ENCODE results near the gene KNG1. TPM values are rescaled to one million over a fixed set of nuclear protein-coding genes. Genes with fewer than 3 reads are reported as not detected.
"Not testable (repeated sequence)": the region's sequence is repeated elsewhere in the genome, so short reads cannot be mapped to it uniquely, and the experiment has no call there.

Gene KNG1
- total and polyA plus RNA-seq, 7 donors = 0.16 to 0.26 TPM; not detected in 5

DNA sequence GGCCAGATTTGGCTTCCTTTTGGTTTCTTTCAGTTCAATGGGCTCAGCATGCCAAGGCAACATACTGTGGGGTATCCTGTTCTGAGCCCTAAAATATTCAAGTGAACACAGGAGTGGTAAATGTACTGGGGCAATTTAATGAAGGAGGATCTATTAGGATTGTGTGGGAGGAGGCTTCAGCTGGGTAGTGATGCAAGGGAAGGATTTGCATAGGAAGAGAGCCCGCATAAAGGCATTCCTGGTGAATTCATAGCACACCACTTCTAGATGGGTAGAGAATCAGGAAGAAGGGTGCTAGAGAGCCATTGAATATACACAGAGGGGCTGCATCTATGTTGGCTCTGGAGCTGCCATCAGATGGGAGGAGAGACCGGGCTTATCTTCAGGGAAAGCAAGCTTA, 20.6 kb upstream of the KNG1 start:
- WGBS, 3 donors = 90 to 94% (median 93%) methylated on average over 2 of the region's 2 CpGs
- intact Hi-C loops (cut with DNase I) = no loop called here
- DNase-seq (no peak), ATAC-seq (no peak)
- Histone ChIP-seq H3K27me3 (ENCODE audit: insufficient read depth in 3 of 3, low read length in 2 of 3) (no peaks in the 10 kb centered on the region), H3K36me3 (ENCODE audit: insufficient read depth in 1 of 2, low read depth in 1 of 2) (no peaks in the 10 kb centered on the region), H3K9me3 (no peaks in the 10 kb centered on the region), H3K27ac (no peak overlapping the region), H3K4me3 (no peak overlapping the region), H3K4me1 (no peaks in the 10 kb centered on the region)
- no peak for TF ChIP-seq CTCF (IDR thresholded peaks at IDR 0.05)

- Histone ChIP-seq H3K27ac (no peak overlapping the region), H3K27me3 (ENCODE audit: insufficient read depth in 3 of 3, low read length in 2 of 3) (no peaks in the 10 kb centered on the region), H3K4me3 (no peak overlapping the region), H3K9me3 (no peaks in the 10 kb centered on the region), H3K4me1 (no peaks in the 10 kb centered on the region), H3K36me3 (ENCODE audit: insufficient read depth in 1 of 2, low read depth in 1 of 2) (no peaks in the 10 kb centered on the region)
- WGBS, 3 donors = 76 to 93% (median 80%) methylated on average over 4 of the region's 4 CpGs
- ATAC-seq = no peak
- intact Hi-C loops (cut with DNase I) = no loop called here
- no peak for TF ChIP-seq CTCF (IDR thresholded peaks at IDR 0.05)
- no peak for DNase-seq
Observed at GRCh38 chr3:186697510-186697909, 19.6 kb upstream of the KNG1 start.

GRCh38 chr3:186700267-186700666, 16.9 kb upstream of the KNG1 start:
- H3K27me3 ChIP-seq (ENCODE audit: insufficient read depth in 3 of 3, low read length in 2 of 3) = no peaks in the 10 kb centered on the region
- no peak overlapping the region for H3K27ac ChIP-seq
- no peaks in the 10 kb centered on the region for H3K36me3 ChIP-seq (ENCODE audit: insufficient read depth in 1 of 2, low read depth in 1 of 2)
- no peaks in the 10 kb centered on the region for H3K9me3 ChIP-seq
- no peak for TF ChIP-seq CTCF (IDR thresholded peaks at IDR 0.05)
- no peak overlapping the region for H3K4me3 ChIP-seq
- ATAC-seq = no peak
- intact Hi-C loops (cut with DNase I) = no loop called here
- no peak for DNase-seq
- no peaks in the 10 kb centered on the region for H3K4me1 ChIP-seq
- WGBS, 3 donors = 90 to 97% (median 94%) methylated on average over 3 of the region's 3 CpGs

- intact Hi-C loops (cut with DNase I); ATAC-seq: not testable (repeated sequence)
Observed at GRCh38 chr3:186702451-186702850, 14.7 kb upstream of the KNG1 start.

DNA sequence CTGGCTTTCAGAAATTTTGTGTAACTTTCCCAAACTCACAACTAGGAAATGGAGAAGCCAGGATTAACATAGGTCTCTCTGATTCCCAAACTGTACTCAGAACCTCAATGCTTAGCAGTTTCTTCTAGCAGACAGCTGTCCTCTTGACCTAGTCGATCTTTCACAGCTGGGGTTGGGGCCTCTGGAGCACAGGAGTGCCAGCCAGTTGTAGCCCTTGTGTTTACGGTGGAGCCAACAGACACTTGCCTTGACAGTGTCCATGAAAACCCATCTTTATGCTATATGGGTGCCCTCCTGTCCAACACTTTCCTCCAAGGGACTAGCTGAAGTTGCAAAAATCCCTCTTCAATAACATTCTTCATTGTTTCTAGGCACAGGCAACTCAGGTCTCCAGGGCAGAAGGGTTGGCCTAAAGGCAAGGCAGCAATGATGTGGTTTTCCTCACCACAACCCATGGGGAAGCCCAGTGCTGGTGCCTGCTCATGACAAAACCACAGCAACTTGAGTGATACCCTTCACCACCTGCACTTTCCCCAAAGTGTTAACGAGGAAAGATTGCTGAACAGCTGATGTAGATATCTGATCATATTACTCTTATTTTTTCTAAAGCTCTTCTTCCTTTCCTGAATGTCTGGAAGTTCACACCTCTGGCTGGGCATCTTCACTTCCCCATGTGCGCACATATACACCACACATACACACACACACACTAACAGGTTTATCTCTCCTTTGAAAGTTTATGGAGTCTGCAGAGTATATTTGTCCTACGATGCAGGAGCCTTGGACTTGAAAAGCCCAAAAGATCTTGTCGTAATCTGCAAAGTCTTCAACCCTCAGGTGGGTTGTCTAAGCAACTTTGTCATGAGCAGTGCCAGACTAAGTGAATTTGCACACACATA, 11.0 kb upstream of the KNG1 start:
- ATAC-seq (no peak), DNase-seq (no peak)
- Histone ChIP-seq H3K36me3 (ENCODE audit: insufficient read depth in 1 of 2, low read depth in 1 of 2) (no peaks in the 10 kb centered on the region), H3K27me3 (ENCODE audit: insufficient read depth in 3 of 3, low read length in 2 of 3) (peaks cover 0 to 4% (median 3%) of the 10 kb centered on the region in 3 donors), H3K4me1 (no peaks in the 10 kb centered on the region), H3K4me3 (no peak overlapping the region), H3K9me3 (no peaks in the 10 kb centered on the region), H3K27ac (no peak overlapping the region)
- WGBS, 3 donors = 58 to 71% (median 70%) methylated on average over 6 of the region's 6 CpGs
- intact Hi-C loops (cut with DNase I) = no loop called here
- TF ChIP-seq CTCF (IDR thresholded peaks at IDR 0.05) = no peak

More at GRCh38 chr3:186702451-186702850, 14.7 kb upstream of the KNG1 start:
- not testable (repeated sequence) for H3K27ac ChIP-seq; H3K36me3 ChIP-seq (ENCODE audit: insufficient read depth in 1 of 2, low read depth in 1 of 2); H3K9me3 ChIP-seq; H3K4me1 ChIP-seq; H3K4me3 ChIP-seq; H3K27me3 ChIP-seq (ENCODE audit: insufficient read depth in 3 of 3, low read length in 2 of 3); DNase-seq

All from psoas muscle (tissue), 8 donors.